Caco-2 (cell line): ENCODE measurements around the gene FBXO38. TPM values are rescaled to one million over a fixed set of nuclear protein-coding genes. Genes with fewer than 3 reads are reported as not detected.

Source experiments
- Bru-seq: library from RNA; stranded (reverse); fragments of 400-500 nt; gene quantifications from one replicate; lab custom pipeline; 2021; lab: Mats Ljungman, UMichigan
- BruChase-seq, 2 experiments: library from RNA; stranded (reverse); fragments of 400-500 nt; gene quantifications; one replicate each; lab custom pipeline; 2021; lab: Mats Ljungman, UMichigan
- BruUV-seq: library from RNA; stranded (reverse); fragments of 400-500 nt; replicated peaks from 2 replicates; lab custom pipeline; 2021; lab: Mats Ljungman, UMichigan
- CTCF ChIA-PET: fragments of 300-600 bp; sonication (Branson Sonifier 250); formaldehyde crosslinking; loops from one replicate; lab custom pipeline; 2022; ENCODE audit warnings: antibody characterized with exemption; lab: Charles Lee
- POLR2A ChIA-PET: fragments of 300-600 bp; sonication (Branson Sonifier 250); formaldehyde crosslinking; loops from one replicate; lab custom pipeline; 2022; ENCODE audit warnings: antibody characterized with exemption; lab: Charles Lee
- DNase-seq, 2 experiments: peaks; one replicate each; pipeline versions ENCODE4 v3.0.0 to v3.0.0-alpha.2; 2020 to 2022
- H3K27me3 ChIP-seq: replicated peaks from 2 replicates; pipeline ENCODE4 v1.6.0; 2011; ENCODE audit warnings: low read length; ENCODE audit not compliant: control insufficient read depth, insufficient read depth
- H3K36me3 ChIP-seq: 2 replicates; pipeline ENCODE4 v1.5.1; 2011; ENCODE audit warnings: low read length; ENCODE audit not compliant: control insufficient read depth, insufficient read depth
- H3K4me1 ChIP-seq: fragments of 250-450 bp; sonication (Bioruptor Pico); 2 replicates; pipeline ENCODE4 v1.5.1; 2020; ENCODE audit warnings: mild to moderate bottlenecking
- H3K4me3 ChIP-seq: 2 replicates; pipeline ENCODE4 v1.5.1; 2011; ENCODE audit warnings: low read depth, mild to moderate bottlenecking, control low read depth, low read length
- H3K9me3 ChIP-seq: fragments of 250-450 bp; sonication (Bioruptor Pico); 2 replicates; pipeline ENCODE4 v1.5.1; 2020; ENCODE audit warnings: mild to moderate bottlenecking, moderate library complexity
- H3K27ac Mint-ChIP-seq: one replicate; pipeline ENCODE4 v1.8.0; 2022; ENCODE audit warnings: mixed read lengths; ENCODE audit not compliant: unreplicated experiment
- H3K27me3 Mint-ChIP-seq: one replicate; pipeline ENCODE4 v1.8.0; 2022; ENCODE audit warnings: mixed read lengths; ENCODE audit not compliant: insufficient read depth, unreplicated experiment
- H3K36me3 Mint-ChIP-seq: one replicate; pipeline ENCODE4 v1.8.0; 2022; ENCODE audit warnings: mild to moderate bottlenecking, mixed read lengths; ENCODE audit not compliant: insufficient read depth, unreplicated experiment
- H3K4me1 Mint-ChIP-seq: one replicate; pipeline ENCODE4 v1.8.0; 2022; ENCODE audit warnings: low read depth, mixed read lengths; ENCODE audit not compliant: unreplicated experiment
- H3K4me3 Mint-ChIP-seq: one replicate; pipeline ENCODE4 v1.8.0; 2022; ENCODE audit warnings: mild to moderate bottlenecking, moderate library complexity, mixed read lengths; ENCODE audit not compliant: unreplicated experiment
- H3K9me3 Mint-ChIP-seq: one replicate; pipeline ENCODE4 v1.8.0; 2022; ENCODE audit warnings: mixed read lengths; ENCODE audit not compliant: unreplicated experiment
- intact Hi-C: fragments of 100-400 bp; cut with micrococcal nuclease; formaldehyde crosslinking; loops from one replicate; pipeline ENCODE4 v1.10.0; 2022; ENCODE audit not compliant: unreplicated experiment
- long read RNA-seq: library from polyadenylated mRNA; stranded (forward); transcript quantifications from one replicate; pipeline ENCODE4 v2.0.0, GENCODE V29; 2022
- total RNA-seq: library from RNA; stranded (reverse); gene quantifications from 2 replicates; pipeline ENCODE4 v1.2.3, GENCODE V29; 2022
- TF ChIP-seq, protein P1 (sequence below), 2 experiments: fragments of 200-600 bp in 1 of 2; IDR thresholded peaks; 1 replicate in 1 of 2; 2 replicates in 1 of 2; pipeline versions ENCODE4 v1.5.1 to v1.8.0; 2011 to 2022; ENCODE audit warnings: antibody characterized with exemption in 1 of 2, control low read depth in 1 of 2, inconsistent platforms in 1 of 2, low read depth in 1 of 2, low read length in 1 of 2, mild to moderate bottlenecking in 1 of 2, moderate library complexity in 1 of 2; ENCODE audit not compliant: insufficient read depth in 1 of 2, severe bottlenecking in 1 of 2, unreplicated experiment in 1 of 2

The FBXO38 gene, protein sequence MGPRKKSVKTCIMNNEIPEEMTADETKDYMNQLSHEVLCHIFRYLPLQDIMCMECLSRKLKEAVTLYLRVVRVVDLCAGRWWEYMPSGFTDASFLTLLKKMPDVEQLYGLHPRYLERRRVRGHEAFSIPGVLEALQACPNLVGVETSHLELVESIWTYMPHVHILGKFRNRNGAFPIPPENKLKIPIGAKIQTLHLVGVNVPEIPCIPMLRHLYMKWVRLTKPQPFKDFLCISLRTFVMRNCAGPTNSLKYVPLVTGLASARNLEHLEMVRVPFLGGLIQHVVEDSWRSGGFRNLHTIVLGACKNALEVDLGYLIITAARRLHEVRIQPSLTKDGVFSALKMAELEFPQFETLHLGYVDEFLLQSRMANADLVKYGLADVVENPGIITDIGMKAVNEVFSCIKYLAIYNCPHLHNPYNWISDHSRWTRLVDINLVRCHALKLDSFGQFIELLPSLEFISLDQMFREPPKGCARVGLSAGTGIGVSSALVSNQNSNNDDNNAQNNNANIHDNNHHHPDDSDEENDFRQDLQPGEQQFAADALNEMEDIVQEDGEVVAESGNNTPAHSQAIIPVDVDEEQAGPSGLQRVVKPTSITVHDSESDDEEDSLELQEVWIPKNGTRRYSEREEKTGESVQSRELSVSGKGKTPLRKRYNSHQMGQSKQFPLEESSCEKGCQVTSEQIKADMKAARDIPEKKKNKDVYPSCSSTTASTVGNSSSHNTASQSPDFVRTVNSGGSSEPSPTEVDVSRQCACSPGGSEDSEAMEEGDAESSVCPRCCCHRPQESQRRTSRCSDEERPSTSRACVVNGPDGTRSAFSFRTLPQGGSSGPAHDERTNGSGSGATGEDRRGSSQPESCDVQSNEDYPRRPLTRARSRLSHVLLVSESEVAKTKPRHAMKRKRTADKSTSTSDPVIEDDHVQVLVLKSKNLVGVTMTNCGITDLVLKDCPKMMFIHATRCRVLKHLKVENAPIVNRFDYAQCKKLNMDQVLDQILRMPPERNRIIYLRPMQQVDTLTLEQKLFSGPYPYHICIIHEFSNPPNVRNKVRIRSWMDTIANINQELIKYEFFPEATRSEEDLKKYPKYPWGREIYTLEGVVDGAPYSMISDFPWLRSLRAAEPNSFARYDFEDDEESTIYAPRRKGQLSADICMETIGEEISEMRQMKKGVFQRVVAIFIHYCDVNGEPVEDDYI
- 36.7 and 45.5 TPM in 2 replicates for total RNA-seq
- percentile 89 among the genes with signal in this experiment for Bru-seq, nascent RNA
- percentile 79 among the genes with signal in this experiment for BruChase-seq, experiment 1, labeled RNA remaining after a 2-hour chase
- BruChase-seq, experiment 2, labeled RNA remaining after a 6-hour chase = percentile 73 among the genes with signal in this experiment
- long read RNA-seq, full-length matches to known transcripts = 15 of 22 reads
- long read RNA-seq, partial matches to known transcripts = 2 of 22 reads
- long read RNA-seq, other reads (novel, unspliced or antisense) = 5 of 22 reads

DNA sequence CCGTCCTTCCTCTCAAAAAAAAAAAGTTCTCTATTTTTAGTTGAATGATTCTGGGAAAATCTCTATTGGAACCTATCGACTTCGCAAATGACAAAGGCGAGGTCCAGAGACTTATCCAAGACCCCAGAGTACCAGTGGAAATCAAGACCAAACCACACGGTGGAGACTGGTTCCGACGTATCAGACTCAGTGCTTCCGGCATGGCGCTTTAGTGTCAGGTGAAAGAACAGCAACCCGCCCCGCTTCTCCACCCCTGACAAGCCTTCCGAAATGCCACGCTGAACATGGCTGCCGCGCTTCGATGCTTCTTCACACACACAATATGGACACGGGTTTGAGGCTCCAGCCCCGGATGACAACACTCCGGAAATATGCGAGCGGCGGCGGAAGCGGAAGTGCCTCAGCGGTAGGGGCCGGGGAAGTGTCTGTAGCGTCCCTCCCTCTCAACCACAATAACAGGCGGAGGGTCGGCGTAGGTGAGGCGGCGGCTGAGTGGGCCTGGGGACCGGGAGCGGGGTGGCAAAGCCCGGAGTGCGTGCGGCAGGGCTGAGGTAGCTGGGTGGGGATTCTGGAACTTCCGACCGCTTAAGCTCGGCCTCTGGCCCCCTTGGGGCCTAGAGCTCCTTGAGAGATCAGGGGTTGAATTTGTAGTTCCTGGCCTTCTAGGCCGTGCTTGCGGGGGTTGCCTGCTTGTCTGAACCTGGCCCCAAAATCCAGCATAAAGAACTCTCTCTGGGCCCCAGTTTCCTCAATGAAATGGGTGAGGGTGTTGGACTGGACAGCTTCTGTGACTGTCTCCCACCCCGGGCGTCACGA, at the start of gene FBXO38:
Gene FBXO38, plus strand, starts transcription at position 395 of the 816 bp plus-strand sequence. CDS start 10,819 bp downstream, outside the sequence.
- CTCF ChIA-PET = interaction anchor here (1.2 to 1.4 kb wide), 2 partner anchors 15 to 347 kb away, joined by 5 read pairs; no protein-coding TSS in a partner anchor
- H3K36me3 ChIP-seq = no peaks in the 10 kb centered on the region
- intact Hi-C loops = loop anchor here (1.0 to 2.0 kb wide), 2 partner anchors 15 to 237 kb away; no protein-coding TSS in a partner anchor

DNA sequence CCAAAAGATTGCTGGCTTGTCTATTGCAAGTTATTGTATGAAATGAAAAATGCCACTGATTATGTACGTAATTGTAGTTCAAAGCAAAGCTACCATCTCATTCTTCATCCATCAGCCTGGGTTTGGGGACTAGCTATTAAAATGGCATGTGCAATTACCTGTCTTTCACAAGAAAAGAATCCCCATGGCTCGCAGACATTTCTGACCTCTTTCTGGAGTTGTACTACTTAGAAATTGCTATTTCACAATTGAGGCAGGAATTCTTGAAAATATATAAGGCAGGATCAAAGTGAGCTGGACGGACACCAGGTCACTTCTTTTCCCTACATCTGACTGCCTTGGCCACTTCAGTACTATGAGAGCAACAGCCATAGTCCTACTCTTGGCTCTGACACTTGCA, 48.5 kb upstream of the FBXO38 start, which contains the start of gene SPINK9:
Gene SPINK9, plus strand, starts transcription at position 301 of the 400 bp plus-strand sequence. Its CDS starts 55 bp downstream, at position 356.
- Histone ChIP-seq H3K36me3 (no peaks in the 10 kb centered on the region), H3K4me1 (no peaks in the 10 kb centered on the region), H3K4me3 (no peak within 1 kb of the TSS), H3K9me3 (no peaks in the 10 kb centered on the region), H3K27me3 (no peaks in the 10 kb centered on the region)
- no peak within 1 kb of the TSS for H3K4me3 Mint-ChIP-seq
- no peak within 1 kb of the TSS for H3K27ac Mint-ChIP-seq
- no peaks in the 10 kb centered on the region for H3K36me3 Mint-ChIP-seq
- DNase-seq = no peak
- TF ChIP-seq, protein P1, sequence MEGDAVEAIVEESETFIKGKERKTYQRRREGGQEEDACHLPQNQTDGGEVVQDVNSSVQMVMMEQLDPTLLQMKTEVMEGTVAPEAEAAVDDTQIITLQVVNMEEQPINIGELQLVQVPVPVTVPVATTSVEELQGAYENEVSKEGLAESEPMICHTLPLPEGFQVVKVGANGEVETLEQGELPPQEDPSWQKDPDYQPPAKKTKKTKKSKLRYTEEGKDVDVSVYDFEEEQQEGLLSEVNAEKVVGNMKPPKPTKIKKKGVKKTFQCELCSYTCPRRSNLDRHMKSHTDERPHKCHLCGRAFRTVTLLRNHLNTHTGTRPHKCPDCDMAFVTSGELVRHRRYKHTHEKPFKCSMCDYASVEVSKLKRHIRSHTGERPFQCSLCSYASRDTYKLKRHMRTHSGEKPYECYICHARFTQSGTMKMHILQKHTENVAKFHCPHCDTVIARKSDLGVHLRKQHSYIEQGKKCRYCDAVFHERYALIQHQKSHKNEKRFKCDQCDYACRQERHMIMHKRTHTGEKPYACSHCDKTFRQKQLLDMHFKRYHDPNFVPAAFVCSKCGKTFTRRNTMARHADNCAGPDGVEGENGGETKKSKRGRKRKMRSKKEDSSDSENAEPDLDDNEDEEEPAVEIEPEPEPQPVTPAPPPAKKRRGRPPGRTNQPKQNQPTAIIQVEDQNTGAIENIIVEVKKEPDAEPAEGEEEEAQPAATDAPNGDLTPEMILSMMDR (IDR thresholded peaks at IDR 0.05; ENCODE audit: insufficient read depth in 1 of 2, low read depth in 1 of 2, low read length in 1 of 2, severe bottlenecking in 1 of 2, unreplicated experiment in 1 of 2) = no peak
- POLR2A ChIA-PET = no interaction called here
- intact Hi-C loops = no loop called here
- no TSS peak for BruUV-seq
- no peaks in the 10 kb centered on the region for H3K4me1 Mint-ChIP-seq
- peaks cover 4% of the 10 kb centered on the region for H3K27me3 Mint-ChIP-seq
- no peaks in the 10 kb centered on the region for H3K9me3 Mint-ChIP-seq
- CTCF ChIA-PET = interaction anchor here (0.5 kb wide), 1 partner anchor 38 kb away, joined by 3 read pairs; no protein-coding TSS in a partner anchor

More for the DNA sequence above, at the start of gene FBXO38:
- BruUV-seq = no TSS peak
- Mint-ChIP-seq H3K27ac (peak within 1 kb of the TSS; percentile 98), H3K4me1 (peaks cover 15% of the 10 kb centered on the region), H3K27me3 (no peaks in the 10 kb centered on the region), H3K4me3 (peak within 1 kb of the TSS; percentile 92), H3K36me3 (peaks cover 13% of the 10 kb centered on the region), H3K9me3 (peaks cover 2% of the 10 kb centered on the region)
- Histone ChIP-seq H3K4me1 (peaks cover 16% of the 10 kb centered on the region), H3K27me3 (no peaks in the 10 kb centered on the region), H3K9me3 (no peaks in the 10 kb centered on the region), H3K4me3 (peak within 1 kb of the TSS; percentile 74)
- peak; percentile 96 to 97 for DNase-seq
- POLR2A ChIA-PET = interaction anchor here (0.6 to 1.2 kb wide), 3 partner anchors 10 to 21 kb away, joined by 3 to 5 read pairs (median 3); no protein-coding TSS in a partner anchor
- TF ChIP-seq, protein P1 (IDR thresholded peaks at IDR 0.05; ENCODE audit: insufficient read depth in 1 of 2, low read depth in 1 of 2, low read length in 1 of 2, severe bottlenecking in 1 of 2, unreplicated experiment in 1 of 2) = peak in 1 of 2 experiments; percentile 1
